DMS53 (cell line): Measurements from ENCODE around the gene THYN1.
"Not testable (repeated sequence)": the region's sequence is repeated elsewhere in the genome, so short reads cannot be mapped to it uniquely, and the experiment has no call there.

Experiments
- DNase-seq: peaks from one replicate; lab custom pipeline; 2025; lab: John Stamatoyannopoulos, UW

Gene THYN1

GRCh38 chr11:134253188-134253993 is at the start of gene THYN1, which contains the start of gene ACAD8:
Gene THYN1, minus strand, starts transcription at chr11:134253352. Its CDS starts 470 bp downstream, at chr11:134252882.
Gene ACAD8, plus strand, starts transcription at chr11:134253568. Its CDS starts 33 bp downstream, at chr11:134253601.
- DNase-seq = peak; percentile 98

DNA sequence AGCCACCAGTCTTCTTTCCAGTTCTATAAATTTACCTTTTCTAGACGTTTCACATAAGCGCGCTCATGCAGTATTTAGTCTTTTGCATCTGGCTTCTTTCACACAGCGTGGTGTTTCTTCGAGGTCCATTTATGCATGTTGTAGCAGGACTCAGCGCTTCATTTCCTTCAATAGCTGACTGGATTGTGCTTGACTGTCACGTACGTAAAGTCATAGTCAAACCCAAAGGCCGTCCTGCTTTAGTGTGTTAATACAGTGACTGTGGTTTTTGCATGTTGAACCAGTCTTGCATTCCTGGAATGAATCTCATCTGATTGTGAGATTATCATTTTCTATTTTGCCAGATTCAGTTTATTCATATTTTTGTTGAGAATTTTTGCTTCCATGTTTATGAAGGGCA is 41.5 kb upstream of the THYN1 start:
- no peak for DNase-seq

DNA sequence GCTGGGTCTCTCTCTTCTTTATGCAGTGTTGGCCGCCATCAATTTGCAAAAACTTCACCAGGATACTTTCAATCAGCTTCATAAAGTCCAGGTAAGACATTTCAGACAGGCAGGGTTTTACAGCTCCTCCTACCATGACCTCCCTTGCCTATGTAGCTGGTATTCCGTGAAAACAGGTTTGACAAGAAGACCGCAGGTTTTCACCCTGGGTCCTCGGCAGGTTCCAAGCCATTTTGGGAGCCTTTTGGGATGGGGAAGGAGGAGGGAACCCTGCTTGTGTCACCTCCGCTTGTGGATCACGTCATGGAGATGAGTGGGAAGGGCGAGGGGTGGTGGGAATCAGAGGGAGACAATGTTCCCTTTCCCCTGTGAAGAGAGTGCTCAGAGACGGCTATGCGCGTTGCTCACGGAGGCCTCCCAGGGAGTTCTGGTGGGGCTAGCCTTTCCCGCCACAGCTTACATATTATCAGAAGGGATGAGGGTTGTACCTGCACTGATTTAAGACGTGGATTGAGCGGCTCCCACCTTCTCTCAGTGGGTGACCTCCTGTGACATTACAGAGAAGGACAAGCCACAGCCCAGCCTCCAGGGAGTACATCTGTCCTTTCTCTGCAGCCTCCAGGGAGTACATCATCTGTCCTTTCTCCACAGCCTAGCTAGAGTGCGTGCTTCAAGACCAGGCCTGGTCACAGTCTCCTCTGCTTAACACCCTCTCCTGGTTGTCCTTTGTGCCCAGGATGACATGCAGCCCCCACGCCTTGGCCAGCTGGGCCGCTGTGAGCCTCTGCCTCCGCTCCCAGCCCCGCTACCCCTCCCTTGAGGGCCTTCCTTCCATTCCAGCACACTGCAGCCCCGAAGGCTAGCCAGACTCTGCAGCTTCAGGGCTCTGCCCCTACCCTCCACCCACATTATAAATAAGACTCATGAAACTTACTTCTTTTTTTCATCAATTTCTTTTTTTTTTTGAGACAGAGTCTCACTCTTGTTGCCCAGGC is 40.3 kb upstream of the THYN1 start:
- DNase-seq = peak; percentile 27

GRCh38 chr11:134292661-134293060 is 39.5 kb upstream of the THYN1 start:
- DNase-seq = no peak

- no peak for DNase-seq
Observed at GRCh38 chr11:134291196-134291595, 38.0 kb upstream of the THYN1 start.

GRCh38 chr11:134290646-134291045 is 37.5 kb upstream of the THYN1 start:
- no peak for DNase-seq

DNA sequence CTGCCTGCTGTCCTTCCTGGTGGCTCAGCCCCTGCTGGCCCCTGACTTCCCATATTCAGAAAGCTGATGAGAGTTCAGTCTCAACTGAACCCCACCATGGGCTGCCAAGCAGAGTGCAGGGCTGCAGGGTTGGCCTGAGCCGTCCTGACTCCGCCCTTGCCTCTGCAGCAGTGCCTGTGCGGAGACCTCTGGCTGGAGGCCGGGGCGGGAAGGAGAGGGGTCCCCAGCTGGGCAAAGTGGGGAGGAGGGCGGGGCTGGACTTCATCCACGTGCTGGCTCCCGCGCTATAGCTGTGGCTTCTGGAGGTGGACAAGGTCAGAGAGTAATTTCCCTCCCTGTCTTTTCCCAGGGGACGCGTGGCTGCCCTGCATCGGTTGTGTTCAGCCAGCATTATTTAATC is 36.6 kb upstream of the THYN1 start:
- no peak for DNase-seq

DNA sequence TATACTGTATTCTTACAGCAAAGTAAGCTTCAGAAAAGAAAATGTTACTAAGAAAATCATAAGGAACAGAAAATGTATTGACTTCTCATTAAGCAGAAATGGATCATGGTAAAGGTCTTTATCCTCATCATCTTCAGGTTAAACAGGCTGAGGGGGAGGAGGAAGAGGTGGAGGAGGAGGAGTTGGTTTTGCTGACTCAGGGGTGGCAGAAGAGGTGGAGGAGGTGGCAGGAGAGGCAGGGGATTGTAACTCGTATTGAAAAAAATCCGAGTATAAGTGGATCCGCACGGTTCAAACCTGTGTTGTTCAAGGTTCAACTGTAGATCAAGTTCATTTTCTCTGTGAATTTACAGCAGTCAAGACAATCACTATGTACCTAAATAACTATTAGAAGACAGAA is 36.0 kb upstream of the THYN1 start:
- no peak for DNase-seq

GRCh38 chr11:134288486-134288885 is 35.3 kb upstream of the THYN1 start:
- no peak for DNase-seq

DNA sequence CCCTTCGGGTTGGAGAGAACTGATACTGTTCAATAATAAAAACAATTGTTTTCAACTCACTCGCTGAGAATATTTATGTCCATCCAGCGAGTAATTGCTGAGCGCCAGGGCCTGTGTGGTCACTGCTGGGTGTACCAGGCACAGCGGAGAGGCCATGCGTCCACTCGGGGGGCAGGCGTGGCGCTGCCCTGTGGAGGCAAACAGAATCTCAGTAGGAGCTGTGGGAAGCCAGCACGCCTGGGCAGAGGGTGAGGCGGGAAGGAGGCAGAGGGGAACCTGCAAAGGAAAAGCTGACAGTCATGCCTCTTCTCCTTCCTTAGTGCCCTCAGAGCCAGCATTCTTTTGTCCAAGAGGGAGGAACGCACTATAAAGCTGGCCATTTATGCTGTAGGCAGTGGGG is 34.4 kb upstream of the THYN1 start:
- no peak for DNase-seq

- not testable (repeated sequence) for DNase-seq
Observed at GRCh38 chr11:134284349-134284748, 31.2 kb upstream of the THYN1 start.

DNA sequence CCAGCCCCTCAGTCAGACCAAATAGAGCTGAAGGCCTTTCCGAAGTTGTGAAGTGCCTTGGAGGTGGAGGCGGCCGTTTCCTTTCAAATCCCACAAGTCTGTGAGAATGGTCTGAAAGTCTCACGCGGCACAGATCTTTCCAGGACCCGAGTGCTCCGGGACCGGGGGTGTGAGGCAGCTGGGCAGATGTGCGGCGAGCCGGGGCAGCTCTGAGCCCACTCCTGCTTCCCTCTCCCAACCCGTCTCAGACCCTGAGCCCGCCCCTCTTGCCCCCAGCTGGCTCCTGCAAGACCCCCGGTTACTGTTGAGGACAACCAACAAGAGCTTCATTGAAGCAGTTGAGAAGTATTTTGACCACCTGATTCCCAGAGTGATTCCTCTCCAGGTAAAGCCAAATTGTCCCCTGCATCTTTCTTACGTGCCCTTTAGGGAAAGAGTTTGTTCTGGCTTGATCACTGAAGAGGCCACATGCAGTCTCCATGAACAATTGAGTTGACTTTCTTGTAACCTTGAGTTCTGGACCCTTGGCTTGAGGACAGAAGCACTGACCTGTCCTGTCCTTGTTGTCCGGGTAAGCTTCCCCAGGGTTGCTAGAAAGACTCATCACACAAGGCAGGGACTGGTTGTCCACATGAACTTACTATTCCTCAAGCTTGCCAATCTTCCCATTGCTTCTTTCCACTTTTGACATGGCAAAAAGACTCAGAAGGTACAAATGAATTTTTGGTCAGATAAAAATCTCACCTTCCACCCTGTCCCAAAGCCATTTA is 30.5 kb upstream of the THYN1 start:
- no peak for DNase-seq

- no peak for DNase-seq
Observed at GRCh38 chr11:134282121-134283045, 29.2 kb upstream of the THYN1 start.

GRCh38 chr11:134281635-134282034 is 28.5 kb upstream of the THYN1 start:
- DNase-seq = not testable (repeated sequence)

DNA sequence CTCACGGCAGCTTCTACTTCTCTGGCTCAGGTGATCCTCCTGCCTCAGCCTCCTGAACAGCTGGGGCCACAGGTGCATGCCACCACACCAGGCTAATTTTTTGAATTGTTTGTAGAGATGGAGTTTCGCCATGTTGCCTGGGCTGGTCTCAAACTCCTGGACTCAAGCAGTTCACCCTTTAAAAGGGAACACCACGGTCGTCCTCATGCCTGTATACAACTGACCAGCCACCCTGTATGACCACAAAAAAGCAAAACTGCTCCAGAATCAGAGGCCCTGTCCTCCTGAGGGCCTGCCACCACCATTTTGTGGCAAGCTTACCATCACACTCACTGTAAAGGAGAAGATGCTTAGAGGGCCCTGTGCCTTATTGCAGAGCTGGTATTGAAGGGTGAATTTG is 25.2 kb upstream of the THYN1 start:
- no peak for DNase-seq

DNA sequence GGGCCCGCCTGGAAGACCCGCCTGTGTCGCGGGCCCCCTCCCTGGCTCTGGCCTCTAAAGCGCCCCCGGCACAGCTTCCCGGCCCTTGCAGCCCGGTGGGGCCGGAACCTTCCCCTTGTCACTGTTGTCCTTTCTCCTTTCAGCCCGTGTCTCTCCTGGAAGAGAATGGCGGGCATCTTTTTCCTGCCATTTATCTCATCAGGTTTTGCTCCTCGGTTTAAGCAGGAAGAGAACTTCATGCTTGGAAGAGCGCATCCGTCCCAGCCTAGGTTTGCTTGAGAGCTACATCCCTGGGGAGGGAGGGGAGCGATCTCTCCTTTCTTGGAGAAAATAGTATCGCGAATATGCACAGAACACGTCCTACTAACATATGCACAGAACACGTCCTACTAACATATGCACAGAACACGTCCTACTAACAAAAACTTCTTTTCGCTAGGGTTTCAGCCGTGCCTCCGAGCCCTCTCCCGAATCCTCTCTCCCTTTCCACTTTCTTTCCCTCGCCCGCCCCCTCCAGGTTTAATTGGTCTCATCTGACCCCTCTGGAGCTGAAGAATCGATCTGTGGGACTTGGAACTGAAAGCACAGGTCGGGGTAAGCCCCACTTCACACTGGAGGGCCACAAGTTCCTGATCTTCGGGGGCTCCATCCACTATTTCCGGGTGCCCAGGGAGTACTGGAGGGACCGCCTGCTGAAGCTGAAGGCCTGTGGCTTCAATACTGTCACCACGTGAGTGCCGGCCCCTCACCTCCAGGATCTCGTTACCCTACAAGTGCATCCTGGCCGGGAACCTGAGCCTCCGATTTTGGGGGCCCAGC is 24.2 kb upstream of the THYN1 start:
- DNase-seq = peak; percentile 34

DNA sequence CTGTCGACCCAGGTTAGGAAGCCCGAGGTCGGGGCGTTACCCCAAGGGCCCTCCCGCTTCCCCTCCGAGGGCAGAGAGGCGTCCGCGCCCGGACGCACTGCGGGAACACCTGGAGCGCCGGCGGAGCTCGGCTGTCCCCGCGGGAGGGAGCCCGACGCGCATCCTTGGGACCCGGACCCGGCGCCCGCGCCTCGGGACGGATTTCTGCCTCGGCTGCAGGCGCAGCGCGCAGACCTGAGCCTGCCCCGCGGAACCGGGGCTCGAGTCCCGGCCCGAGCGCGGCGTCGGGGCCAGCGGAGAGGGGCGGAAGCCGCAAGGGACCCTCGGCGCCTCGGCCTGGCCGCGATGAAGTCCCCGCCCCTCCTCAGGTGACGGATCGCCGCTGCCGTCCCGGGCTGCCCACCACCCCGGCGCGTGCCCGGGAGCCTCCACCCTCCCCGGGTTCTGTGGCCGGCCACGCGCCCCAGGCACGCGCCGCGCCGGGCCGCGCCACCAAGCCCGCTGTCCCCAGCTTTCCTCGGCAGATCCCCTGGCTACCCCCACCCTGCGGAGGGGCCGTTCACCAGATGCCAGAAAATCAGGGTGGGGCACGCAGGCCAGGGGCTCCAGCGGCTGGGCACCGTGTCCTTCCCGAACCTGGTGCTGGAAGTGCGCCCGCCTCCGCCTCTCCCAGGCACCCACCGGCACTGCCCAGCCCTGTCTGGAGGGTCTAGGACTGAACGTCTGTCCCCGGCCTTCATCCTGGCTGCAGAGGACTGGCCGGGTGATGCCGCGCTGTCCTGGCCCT is 23.4 kb upstream of the THYN1 start:
- peak; percentile 77 for DNase-seq

GRCh38 chr11:134275534-134276395 is 22.6 kb upstream of the THYN1 start, which contains the start of gene GLB1L3:
Gene GLB1L3, plus strand, starts transcription at chr11:134276379. Its CDS starts 362 bp downstream, at chr11:134276741.
- DNase-seq = peak; percentile 77
